ENCODE measurements around the gene MINDY4.

The MINDY4 gene

GRCh38 chr7:30776971-30777370 is 5.8 kb downstream of the MINDY4 start:
- DNase-seq, result no peak

GRCh38 chr7:30778255-30779025 is 7.2 kb downstream of the MINDY4 start:
- no peak for DNase-seq

- no peak for DNase-seq
Observed at GRCh38 chr7:30779574-30779973, 8.4 kb downstream of the MINDY4 start.

GRCh38 chr7:30780941-30781340 is 9.7 kb downstream of the MINDY4 start:
- no peak for DNase-seq

- DNase-seq, result no peak
Observed at GRCh38 chr7:30782690-30783089, 11.5 kb downstream of the MINDY4 start.

- DNase-seq, result no peak
Observed at GRCh38 chr7:30785786-30786185, 14.6 kb downstream of the MINDY4 start.

- DNase-seq, result no peak
Observed at GRCh38 chr7:30787486-30787885, 16.3 kb downstream of the MINDY4 start.

- DNase-seq, result no peak
Observed at GRCh38 chr7:30788640-30789333, 17.6 kb downstream of the MINDY4 start.

- no peak for DNase-seq
Observed at GRCh38 chr7:30789334-30789711, 18.1 kb downstream of the MINDY4 start.

- DNase-seq, result no peak
Observed at GRCh38 chr7:30790356-30790755, 19.1 kb downstream of the MINDY4 start.

- DNase-seq, result no peak
Observed at GRCh38 chr7:30791114-30791513, 19.9 kb downstream of the MINDY4 start.

- no peak for DNase-seq
Observed at GRCh38 chr7:30795161-30795948, 24.1 kb downstream of the MINDY4 start.

- DNase-seq, result no peak
Observed at GRCh38 chr7:30796105-30796869, 25.1 kb downstream of the MINDY4 start.

- DNase-seq, result no peak
Observed at GRCh38 chr7:30797176-30798040, 26.2 kb downstream of the MINDY4 start.

GRCh38 chr7:30799206-30799975 is 28.2 kb downstream of the MINDY4 start:
- no peak for DNase-seq

GRCh38 chr7:30799976-30800661 is 28.9 kb downstream of the MINDY4 start:
- no peak for DNase-seq

- DNase-seq, result peak; percentile 61
Observed at GRCh38 chr7:30800785-30801252, 29.6 kb downstream of the MINDY4 start.

- DNase-seq, result no peak
Observed at GRCh38 chr7:30802812-30803211, 31.6 kb downstream of the MINDY4 start.

- DNase-seq, result no peak
Observed at GRCh38 chr7:30804078-30804661, 33.0 kb downstream of the MINDY4 start.

Data from activated CD4-positive, alpha-beta T cell treated with anti-CD3 and anti-CD28 coated beads, Interleukin-2, Interleukin-6, amounts not matched to agents 100 ng/mL and 50 ng/mL, durations not matched to agents 16 hours and 8 hours (primary cell).